DMS79 (cell line): Measurements from ENCODE around the gene TRAM2.

Source experiments
- DNase-seq: peaks from one replicate; lab custom pipeline; 2025; lab: John Stamatoyannopoulos, UW

Gene TRAM2

GRCh38 chr6:52527436-52527835, 49.4 kb downstream of the TRAM2 start:
- DNase-seq: no peak

DNA sequence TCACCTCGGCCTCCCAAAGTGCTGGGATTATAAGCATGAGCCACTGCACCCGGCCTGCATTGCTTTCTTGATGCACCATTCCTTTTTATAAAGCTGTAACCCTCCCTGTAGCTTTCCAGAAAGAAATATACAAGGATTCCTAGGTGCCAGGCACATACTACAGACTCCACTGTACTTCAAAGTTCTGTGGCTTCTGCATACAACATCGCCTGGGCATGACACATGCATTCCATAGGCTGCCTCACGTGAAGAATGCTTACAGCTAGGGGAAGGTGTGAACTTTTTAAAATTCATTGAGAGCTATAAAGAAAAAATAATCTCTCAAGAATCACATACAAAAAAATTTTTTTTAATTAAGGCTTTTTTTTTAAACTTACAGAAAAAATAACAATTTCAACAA, 50.2 kb downstream of the TRAM2 start:
- no peak for DNase-seq

- no peak for DNase-seq
Measured at GRCh38 chr6:52524918-52525317, 51.9 kb downstream of the TRAM2 start.

DNA sequence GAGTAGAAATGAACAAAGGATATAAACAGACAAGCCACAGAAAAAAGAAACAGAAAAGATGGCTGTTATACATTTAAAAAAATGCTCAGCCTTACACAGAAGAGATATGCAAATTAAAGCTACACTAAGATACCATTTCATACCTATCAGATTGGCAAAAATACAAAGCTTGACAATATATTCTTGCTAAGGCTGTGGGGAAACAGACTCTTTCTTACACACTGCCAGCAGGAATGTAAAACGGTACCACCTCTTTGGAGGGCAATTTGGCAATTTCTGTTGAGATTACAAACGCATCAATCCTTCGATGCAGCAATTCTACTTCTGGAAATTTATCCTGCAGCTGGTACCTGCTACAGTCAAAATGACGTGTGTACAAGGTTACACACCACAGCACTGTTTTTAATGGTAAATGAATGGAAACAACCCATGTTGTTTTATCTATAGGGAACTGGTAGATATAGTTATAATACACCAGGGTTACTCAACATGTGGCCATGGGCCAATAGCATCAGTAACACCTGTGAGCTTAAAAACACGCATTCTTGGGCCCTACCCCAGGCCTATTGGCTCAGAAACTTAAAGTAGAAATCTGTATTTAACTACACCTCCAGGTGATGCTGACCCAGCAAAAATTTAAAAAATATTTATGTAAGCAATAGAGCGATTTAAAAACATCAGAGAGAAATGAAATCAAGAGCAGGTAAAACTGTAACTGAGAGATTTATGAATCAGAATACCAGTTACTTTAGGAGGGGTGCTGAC, 53.3 kb downstream of the TRAM2 start:
- DNase-seq: no peak

DNA sequence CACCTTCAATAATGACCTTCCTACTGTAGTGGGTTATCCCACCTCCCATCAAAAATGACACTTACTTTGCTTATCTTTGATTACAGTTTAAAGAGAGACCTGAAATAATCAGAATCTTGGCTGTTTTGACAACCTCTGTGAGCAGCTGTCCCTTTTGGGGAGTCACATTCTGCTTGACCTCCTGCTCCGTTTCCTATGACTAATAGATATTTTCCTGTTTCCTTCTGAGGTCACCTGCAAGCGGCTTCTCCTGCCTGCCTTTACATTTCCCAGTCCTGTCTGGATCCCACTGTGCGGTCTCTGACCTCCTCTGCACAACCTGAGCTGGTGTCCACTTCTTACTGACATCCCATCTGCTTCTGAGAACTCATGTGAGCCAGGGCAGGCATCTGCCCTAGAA, 54.2 kb downstream of the TRAM2 start:
- DNase-seq: no peak

DNA sequence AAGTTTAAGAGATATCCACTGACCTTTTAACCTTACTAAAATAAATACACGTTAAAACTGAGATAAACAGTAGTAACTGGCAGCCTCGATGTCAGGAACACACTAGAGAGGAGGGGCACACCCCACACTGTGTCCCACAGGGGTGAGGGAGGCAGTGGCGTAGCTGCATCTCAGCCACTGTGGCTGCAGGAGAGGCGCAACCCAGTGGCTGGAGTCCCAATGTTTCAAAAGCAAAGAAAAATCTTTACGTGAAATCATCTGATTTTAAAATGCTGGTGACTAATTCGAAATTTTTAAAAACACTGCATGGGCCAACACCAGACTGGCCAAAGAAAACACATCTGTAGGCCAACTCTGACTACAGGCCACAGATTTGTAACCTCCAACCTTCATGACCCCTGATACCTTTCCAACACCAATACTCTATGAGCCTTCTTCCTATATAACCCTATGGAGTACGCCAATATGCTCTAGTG, 54.7 kb downstream of the TRAM2 start:
- DNase-seq: no peak

GRCh38 chr6:52519618-52520017, 57.2 kb downstream of the TRAM2 start:
- no peak for DNase-seq

DNA sequence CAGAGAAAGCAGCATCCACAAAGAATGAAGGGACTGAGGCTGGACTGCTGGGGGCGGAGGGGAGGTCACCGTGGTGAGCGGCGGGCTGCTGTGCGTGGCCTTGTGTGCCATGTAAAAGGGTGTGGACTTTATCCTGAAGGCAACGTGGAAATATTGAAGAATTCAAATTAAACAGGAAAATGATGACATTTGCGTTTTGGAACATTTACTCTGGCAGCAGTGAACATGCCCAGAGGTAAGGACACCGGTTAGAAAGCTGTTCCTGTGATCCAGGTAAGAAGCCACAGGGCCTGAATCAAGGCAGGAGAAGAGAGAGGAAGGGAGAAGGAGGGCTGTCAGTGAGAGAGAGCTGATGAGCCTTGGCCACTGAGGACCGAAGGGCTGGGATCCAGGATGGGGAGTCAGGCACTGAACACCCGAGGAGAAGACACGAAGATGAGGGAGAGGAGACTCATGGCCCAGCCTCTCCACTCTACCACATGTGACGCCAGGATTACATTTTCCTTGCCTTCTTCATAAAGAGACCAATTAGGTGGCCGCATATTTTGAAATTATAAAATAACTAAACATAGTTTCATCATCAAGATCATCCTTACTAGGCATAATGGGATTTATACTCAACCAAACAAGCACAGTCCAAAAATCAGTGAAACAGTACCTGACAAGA, 58.4 kb downstream of the TRAM2 start:
- no peak for DNase-seq

DNA sequence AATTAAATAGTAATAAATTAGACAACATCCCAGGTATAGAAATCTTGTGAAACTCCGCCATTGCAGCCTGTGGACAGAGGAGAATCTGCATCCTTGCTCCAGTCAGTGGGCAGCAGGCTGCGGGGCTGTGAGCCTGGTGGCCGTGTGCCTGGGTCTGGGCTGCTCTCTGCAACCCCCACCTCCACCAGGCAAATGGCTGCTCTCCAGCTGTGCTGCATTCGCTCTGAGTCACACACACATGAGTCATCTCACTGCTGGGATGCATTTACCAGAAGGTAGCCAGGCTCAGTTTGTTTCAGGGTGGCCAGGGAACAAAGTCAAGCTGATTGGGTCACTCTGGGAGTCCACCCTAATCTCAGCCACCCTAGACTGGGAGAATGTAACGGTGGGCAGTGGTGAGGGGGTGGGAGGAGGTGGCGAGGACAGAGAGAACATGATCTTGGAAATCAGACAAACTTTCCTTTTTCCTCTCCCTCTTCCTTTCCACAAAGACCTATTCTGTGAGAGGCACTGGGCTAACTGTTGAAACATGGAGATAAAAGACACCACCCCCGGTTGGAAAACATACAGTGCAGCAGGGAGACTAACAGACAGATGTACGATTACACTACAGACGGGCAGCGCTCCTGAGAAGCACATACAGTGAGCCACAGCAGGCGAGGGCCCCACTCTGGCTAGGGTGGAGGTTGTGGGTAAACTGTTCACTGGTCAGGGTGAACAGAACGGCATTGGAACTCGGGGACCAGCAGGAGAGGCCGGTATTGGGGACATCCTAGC, 59.2 kb downstream of the TRAM2 start:
- DNase-seq: no peak

DNA sequence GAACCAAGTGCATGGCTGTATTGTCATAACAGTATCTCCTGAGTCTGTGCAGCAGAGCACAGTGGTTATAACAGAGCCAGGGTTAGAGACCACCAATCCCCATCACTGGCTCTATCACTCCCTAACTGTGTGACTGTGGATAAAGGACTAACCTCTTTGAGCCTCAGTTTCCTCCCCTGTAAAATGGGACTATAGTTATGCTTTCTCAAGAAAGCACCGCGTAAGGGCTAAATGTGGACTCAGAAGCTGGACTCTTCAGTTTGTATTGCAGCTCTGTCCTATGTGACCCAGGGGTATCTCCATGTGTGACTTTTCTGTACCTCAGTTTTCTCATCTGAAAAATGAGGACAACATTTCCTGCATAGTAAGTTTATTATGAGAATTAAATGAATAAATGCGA, 59.9 kb downstream of the TRAM2 start:
- no peak for DNase-seq

GRCh38 chr6:52516269-52516668, 60.6 kb downstream of the TRAM2 start:
- DNase-seq: no peak

GRCh38 chr6:52515219-52515960, 61.5 kb downstream of the TRAM2 start:
- DNase-seq: no peak

GRCh38 chr6:52514514-52514913, 62.3 kb downstream of the TRAM2 start:
- no peak for DNase-seq

DNA sequence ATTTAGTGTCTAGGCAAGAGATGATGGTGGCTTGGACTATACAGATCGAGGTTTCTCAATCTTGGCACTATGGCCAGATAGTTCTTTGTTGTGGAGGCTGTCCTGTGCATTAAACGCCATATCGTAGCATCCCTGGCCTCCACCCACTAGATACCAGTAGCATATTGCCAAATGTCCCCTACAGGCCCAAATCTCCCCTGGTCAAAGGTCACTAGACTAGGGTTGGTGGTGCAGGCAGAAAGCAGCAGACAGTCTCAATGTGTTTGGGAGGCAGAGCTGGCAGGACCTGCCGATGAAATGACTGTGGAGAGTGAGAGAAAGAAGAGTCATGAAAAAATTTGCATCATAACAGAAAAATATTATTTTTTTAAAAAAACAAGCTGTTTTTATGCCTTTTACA, 63.0 kb downstream of the TRAM2 start:
- no peak for DNase-seq

DNA sequence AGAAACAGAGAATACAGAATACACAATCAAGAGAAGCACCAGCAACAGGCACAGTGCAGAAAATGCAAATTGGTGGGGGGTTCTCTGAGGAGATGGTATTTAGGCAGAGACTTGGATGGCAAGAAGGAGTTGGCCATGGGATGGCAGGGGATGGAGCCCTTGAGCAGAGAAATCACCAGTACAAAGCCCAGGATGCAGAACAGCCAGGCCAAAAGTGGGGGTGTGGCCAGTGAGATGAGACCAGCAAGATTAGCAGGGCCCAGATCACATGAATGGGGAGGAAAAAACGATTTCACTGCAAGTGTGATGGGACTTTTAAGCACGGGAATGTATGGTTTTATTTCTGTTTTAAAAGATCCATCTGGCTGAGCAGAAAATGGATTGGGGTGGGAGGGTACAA, 63.4 kb downstream of the TRAM2 start:
- DNase-seq: no peak

- DNase-seq: no peak
Measured at GRCh38 chr6:52512199-52512598, 64.7 kb downstream of the TRAM2 start.

DNA sequence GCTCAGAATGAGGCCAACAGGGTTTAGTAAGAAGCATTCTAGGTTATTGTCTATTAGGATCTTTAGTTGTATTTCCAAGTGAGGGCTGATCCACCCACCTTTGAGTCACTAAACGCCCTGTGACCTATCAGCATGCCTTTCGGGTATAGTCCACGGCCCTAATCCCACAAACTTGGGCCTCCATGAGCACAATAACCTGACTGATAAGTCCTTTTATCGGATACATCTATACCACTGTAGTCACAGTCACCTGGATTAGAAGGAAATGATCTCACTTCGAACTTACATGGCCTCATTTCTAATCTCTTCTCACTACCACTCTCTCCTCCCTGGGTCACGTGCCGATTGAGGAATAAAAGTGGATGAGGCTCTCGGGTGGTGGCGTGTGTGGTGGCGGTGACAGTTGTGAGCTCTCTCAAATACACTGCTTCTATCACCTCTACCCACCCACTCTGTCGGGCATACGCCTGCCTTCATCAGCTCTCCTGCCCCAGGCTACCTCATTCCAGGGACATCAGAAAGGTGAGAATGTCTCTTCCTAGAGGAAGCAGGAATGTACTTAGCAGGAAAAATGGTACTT, 65.2 kb downstream of the TRAM2 start:
- no peak for DNase-seq

- no peak for DNase-seq
Measured at GRCh38 chr6:52511163-52511562, 65.7 kb downstream of the TRAM2 start.

DNA sequence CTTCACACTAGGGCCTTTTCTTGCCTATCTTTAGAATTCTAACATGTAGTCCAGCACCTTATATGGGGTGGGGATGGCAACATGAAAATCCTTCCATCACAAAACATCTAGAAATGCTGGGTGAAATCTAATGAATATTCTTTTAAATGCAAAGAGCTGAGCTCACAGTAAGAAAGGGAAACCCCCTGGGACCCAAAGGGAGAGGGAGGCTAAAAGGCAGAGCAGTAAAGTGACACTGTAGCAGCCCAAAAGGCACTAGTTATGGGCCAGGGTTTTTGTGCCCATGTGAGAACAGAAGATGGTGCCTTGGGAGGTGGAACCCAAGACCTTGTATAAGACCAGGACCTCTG, 66.7 kb downstream of the TRAM2 start:
- no peak for DNase-seq

DNA sequence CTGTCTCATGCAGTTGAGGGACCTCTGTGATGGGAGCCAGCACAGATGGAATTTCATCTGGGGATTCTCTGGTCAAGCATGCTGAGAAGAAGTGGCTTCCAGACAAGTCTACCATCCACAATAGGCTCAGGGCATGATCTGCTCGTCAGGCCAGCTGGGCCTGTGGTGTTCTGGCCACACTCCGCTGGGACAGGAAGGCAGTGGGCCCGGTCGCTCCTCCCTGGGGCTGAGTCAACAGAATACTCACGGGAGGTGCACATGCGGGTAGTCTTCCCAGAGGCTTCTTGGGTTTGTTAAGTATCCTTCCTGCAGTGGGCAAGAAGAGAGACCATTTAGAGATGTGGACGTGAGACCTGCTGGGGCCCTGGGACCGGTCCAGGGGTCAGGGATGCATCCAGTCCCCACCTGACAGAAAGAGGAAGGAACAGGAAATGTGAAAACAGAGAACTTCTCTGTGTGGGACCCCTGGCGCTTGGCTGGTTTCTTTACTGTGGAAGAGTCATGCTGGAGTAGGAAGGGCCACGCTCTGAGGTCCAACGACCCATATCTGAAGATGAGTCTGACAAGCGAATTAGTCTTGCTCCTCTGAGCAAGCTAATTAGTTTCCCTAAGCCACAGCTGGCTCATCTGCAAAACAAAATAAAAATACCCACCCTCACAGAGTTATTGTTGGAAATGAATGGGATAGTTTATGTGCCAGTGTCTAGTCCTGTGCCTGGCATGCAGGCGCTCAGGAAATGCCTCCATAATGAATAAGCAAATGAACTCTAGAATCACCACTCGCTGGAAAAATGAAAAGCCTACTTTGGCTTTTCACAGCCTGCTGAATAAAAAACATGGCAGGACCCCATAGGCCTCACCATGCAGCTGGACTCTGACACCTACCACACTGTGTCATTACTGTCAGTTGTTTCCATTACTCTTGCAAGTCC, 67.3 kb downstream of the TRAM2 start:
- no peak for DNase-seq

DNA sequence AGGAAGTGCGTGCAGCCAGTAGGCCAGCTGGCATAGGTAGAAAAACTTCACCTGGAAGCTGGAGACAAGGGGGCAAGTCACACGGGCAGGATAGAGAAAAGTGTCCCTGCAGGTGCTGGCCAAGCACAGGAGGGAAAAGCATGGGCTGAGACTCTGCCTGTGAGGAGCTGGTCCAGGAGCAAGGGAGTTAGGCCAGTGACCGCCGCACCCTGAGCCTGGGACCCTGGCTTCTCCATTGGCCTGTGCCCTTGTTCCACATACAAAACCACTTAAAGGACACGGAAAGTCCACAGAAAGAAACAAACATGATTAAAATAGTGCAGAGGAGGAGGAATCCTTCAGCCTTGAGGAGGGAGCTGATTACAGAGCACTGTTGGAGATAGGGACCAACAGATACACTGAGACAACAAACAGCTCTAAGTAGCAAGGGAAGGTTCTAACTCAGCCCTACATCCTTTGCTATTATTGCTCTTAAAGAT, 68.6 kb downstream of the TRAM2 start:
- DNase-seq: no peak
